ENCODE data around the gene SIL1.
"Not testable (repeated sequence)": the region's sequence is repeated elsewhere in the genome, so short reads cannot be mapped to it uniquely, and the experiment has no call there.

The SIL1 gene

GRCh38 chr5:139232147-139232724 is 34.1 kb upstream of the SIL1 start:
- TF ChIP-seq, protein P1, sequence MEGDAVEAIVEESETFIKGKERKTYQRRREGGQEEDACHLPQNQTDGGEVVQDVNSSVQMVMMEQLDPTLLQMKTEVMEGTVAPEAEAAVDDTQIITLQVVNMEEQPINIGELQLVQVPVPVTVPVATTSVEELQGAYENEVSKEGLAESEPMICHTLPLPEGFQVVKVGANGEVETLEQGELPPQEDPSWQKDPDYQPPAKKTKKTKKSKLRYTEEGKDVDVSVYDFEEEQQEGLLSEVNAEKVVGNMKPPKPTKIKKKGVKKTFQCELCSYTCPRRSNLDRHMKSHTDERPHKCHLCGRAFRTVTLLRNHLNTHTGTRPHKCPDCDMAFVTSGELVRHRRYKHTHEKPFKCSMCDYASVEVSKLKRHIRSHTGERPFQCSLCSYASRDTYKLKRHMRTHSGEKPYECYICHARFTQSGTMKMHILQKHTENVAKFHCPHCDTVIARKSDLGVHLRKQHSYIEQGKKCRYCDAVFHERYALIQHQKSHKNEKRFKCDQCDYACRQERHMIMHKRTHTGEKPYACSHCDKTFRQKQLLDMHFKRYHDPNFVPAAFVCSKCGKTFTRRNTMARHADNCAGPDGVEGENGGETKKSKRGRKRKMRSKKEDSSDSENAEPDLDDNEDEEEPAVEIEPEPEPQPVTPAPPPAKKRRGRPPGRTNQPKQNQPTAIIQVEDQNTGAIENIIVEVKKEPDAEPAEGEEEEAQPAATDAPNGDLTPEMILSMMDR (conservative IDR thresholded peaks at IDR 0.05; ENCODE audit: low read depth), result no peak
- peak; percentile 64 for DNase-seq (ENCODE audit: low spot score)
- peak overlapping the region; percentile 64 for H3K27ac ChIP-seq
- POLR2A ChIA-PET (ENCODE audit: low non-redundant PET), result interaction anchor here (0.7 kb wide), 1 partner anchor 325 kb away, joined by 6 read pairs; no protein-coding TSS in a partner anchor
- CTCF ChIA-PET, result interaction anchor here (0.7 kb wide), 1 partner anchor 45 kb away, joined by 4 read pairs; no protein-coding TSS in a partner anchor

GRCh38 chr5:139228201-139228803 is 30.1 kb upstream of the SIL1 start:
- TF ChIP-seq, protein P1 (conservative IDR thresholded peaks at IDR 0.05; ENCODE audit: low read depth), result no peak
- CTCF ChIA-PET, result interaction anchor here (0.6 to 0.7 kb wide), 2 partner anchors 32 to 574 kb away, joined by 3 read pairs; no protein-coding TSS in a partner anchor
- H3K27ac ChIP-seq, result no peak overlapping the region
- POLR2A ChIA-PET (ENCODE audit: low non-redundant PET), result interaction anchor here (0.6 kb wide), 1 partner anchor 14 kb away, joined by 4 read pairs; no protein-coding TSS in a partner anchor
- DNase-seq (ENCODE audit: low spot score), result no peak

DNA sequence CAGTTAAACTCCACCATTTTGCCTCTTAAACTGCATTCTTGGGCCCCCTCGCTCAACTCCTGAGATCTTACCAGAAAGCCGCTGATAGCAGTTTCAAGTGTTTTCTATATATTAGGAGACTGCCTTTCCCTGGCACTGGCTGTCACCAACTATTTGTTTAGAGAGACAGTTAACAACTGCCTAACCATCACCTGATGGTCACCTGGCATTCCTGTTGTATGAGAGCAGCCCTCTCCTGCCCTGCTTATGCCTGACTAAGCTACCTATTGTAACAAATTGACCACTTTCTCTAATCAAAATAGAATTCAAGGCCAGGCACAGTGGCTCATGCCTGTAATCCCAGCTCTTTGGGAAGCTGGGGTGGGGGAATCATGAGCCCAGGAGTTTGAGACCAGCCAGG is 28.0 kb upstream of the SIL1 start:
- POLR2A ChIA-PET (ENCODE audit: low non-redundant PET), result no interaction called here
- CTCF ChIA-PET, result no interaction called here
- no peak for DNase-seq (ENCODE audit: low spot score)
- H3K27ac ChIP-seq, result no peak overlapping the region
- TF ChIP-seq, protein P1 (conservative IDR thresholded peaks at IDR 0.05; ENCODE audit: low read depth), result no peak

DNA sequence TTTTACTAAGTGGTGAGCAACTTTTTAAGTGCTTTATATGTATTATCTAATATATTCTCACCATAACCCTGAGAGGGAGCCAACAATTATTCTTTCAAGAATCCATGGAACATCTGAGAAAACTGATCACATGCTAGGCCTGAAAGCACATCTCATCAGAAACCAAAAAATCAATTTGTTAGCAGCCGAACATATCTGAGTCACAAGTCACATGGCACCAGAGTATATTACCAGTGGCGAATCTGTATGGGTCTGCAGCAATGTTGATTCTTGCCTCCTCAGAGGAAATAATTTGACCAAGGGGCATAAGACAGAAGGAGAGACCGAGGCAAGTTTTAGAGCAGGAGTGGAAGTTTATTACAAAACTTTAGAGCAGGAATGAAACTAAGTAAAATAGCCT is 25.3 kb upstream of the SIL1 start:
- CTCF ChIA-PET, result no interaction called here

GRCh38 chr5:139222346-139222745 is 24.2 kb upstream of the SIL1 start:
- TF ChIP-seq, protein P1 (conservative IDR thresholded peaks at IDR 0.05; ENCODE audit: low read depth), result no peak
- H3K27ac ChIP-seq, result no peak overlapping the region
- ChIA-PET CTCF (interaction anchor here (0.6 kb wide), 1 partner anchor 535 kb away, joined by 3 read pairs; no protein-coding TSS in a partner anchor), POLR2A (ENCODE audit: low non-redundant PET) (no interaction called here)
- DNase-seq (ENCODE audit: low spot score), result no peak

More for the DNA sequence above, 25.3 kb upstream of the SIL1 start:
- TF ChIP-seq, protein P1 (conservative IDR thresholded peaks at IDR 0.05; ENCODE audit: low read depth), result no peak
- no peak for DNase-seq (ENCODE audit: low spot score)
- POLR2A ChIA-PET (ENCODE audit: low non-redundant PET), result no interaction called here
- H3K27ac ChIP-seq, result no peak overlapping the region

DNA sequence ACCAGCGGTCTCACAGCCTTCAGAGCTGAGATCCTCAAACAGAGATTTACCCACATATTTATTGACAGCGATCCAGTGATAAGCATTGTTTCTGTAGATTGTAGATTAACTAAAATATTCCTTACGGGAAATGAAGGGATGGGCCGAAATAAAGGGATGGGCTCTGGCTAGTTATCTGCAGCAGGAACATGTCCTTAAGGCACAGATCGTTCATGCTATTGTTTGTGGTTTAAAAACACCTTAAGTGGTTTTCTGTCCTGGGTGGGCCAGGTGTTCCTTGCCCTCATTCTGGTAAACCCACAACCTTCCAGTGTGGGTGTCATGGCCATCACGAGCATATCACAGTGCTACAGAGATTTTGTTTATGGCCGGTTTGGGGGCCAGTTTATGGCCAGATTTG is 19.9 kb upstream of the SIL1 start:
- CTCF ChIA-PET; POLR2A ChIA-PET (ENCODE audit: low non-redundant PET); H3K27ac ChIP-seq; DNase-seq (ENCODE audit: low spot score): not testable (repeated sequence)

All from RWPE1 (cell line).